Immature natural killer cell (primary cell): ENCODE results near the gene TMEM145. TPM values are rescaled to one million over a fixed set of nuclear protein-coding genes. Genes with fewer than 3 reads are reported as not detected.

Experiments
- DNase-seq, 3 donors: peaks; one replicate each; pipeline ENCODE4 v3.0.0; 2022; ENCODE audit warnings: mixed read lengths in 1 of 3
- H3K27ac Mint-ChIP-seq, 6 donors: one replicate each; pipeline ENCODE4 v1.8.0; 2020; ENCODE audit warnings: mixed read lengths in 6 of 6, mild to moderate bottlenecking in 5 of 6, inconsistent platforms in 4 of 6, moderate library complexity in 3 of 6
- H3K27me3 Mint-ChIP-seq, 3 donors: one replicate each; pipeline ENCODE4 v1.8.0; 2020 to 2021; ENCODE audit warnings: low read depth in 3 of 3, mild to moderate bottlenecking in 3 of 3, mixed read lengths in 3 of 3, moderate library complexity in 3 of 3, inconsistent platforms in 1 of 3
- H3K36me3 Mint-ChIP-seq, 3 donors: one replicate each; pipeline ENCODE4 v1.8.0; 2020; ENCODE audit warnings: mixed read lengths in 3 of 3, inconsistent platforms in 2 of 3, mild to moderate bottlenecking in 2 of 3
- H3K4me1 Mint-ChIP-seq, 2 donors: one replicate each; pipeline ENCODE4 v1.8.0; 2020; ENCODE audit warnings: inconsistent platforms in 2 of 2, mild to moderate bottlenecking in 2 of 2, mixed read lengths in 2 of 2, moderate library complexity in 1 of 2
- H3K4me3 Mint-ChIP-seq, 5 donors: one replicate each; pipeline ENCODE4 v1.8.0; 2020; ENCODE audit warnings: mild to moderate bottlenecking in 5 of 5, mixed read lengths in 5 of 5, inconsistent platforms in 3 of 5, moderate library complexity in 3 of 5
- H3K9me3 Mint-ChIP-seq, 6 donors: one replicate each; pipeline ENCODE4 v1.8.0; 2020; ENCODE audit warnings: mild to moderate bottlenecking in 6 of 6, mixed read lengths in 6 of 6, inconsistent platforms in 4 of 6, moderate library complexity in 3 of 6
- polyA plus RNA-seq, 3 donors: library from polyadenylated mRNA; unstranded; fragments of 300-500 nt; fragmentation: Illumina TruSeq; gene quantifications; one replicate each; pipeline ENCODE4 v1.2.3, GENCODE V29; 2021

Gene TMEM145
- polyA plus RNA-seq, 3 donors from 2014 or later = not detected

- Mint-ChIP-seq H3K27me3 (peaks cover 11 to 14% (median 13%) of the 10 kb centered on the region in 3 donors), H3K4me1 (peaks cover 39% of the 10 kb centered on the region in 2 donors), H3K36me3 (peaks cover 0 to 4% (median 0%) of the 10 kb centered on the region in 3 donors), H3K9me3 (no peaks in the 10 kb centered on the region), H3K4me3 (peak overlapping the region; percentile 51 to 74 (median 64)), H3K27ac (peak overlapping the region in 3 of 6 donors; percentile 89 to 94 (median 92))
- peak; percentile 26 to 39 (median 30) for DNase-seq
These were observed 31.8 kb upstream of the TMEM145 start for GRCh38 chr19:42281146-42281826.

GRCh38 chr19:42281827-42282762, 31.0 kb upstream of the TMEM145 start:
- H3K27me3 Mint-ChIP-seq = peaks cover 11 to 14% (median 13%) of the 10 kb centered on the region in 3 donors
- peaks cover 38 to 40% of the 10 kb centered on the region in 2 donors for H3K4me1 Mint-ChIP-seq
- peaks cover 0 to 4% (median 0%) of the 10 kb centered on the region in 3 donors for H3K36me3 Mint-ChIP-seq
- peak overlapping the region; percentile 40 to 74 (median 59) for H3K4me3 Mint-ChIP-seq
- no peak for DNase-seq
- no peaks in the 10 kb centered on the region for H3K9me3 Mint-ChIP-seq
- H3K27ac Mint-ChIP-seq = no peak overlapping the region

GRCh38 chr19:42282819-42283187, 30.3 kb upstream of the TMEM145 start:
- peak overlapping the region in 2 of 5 donors; percentile 50 to 74 for H3K4me3 Mint-ChIP-seq
- DNase-seq = no peak
- no peak overlapping the region for H3K27ac Mint-ChIP-seq
- peaks cover 39 to 40% of the 10 kb centered on the region in 2 donors for H3K4me1 Mint-ChIP-seq
- H3K9me3 Mint-ChIP-seq = no peaks in the 10 kb centered on the region
- H3K36me3 Mint-ChIP-seq = peaks cover 0 to 4% (median 0%) of the 10 kb centered on the region in 3 donors
- peaks cover 11 to 14% (median 13%) of the 10 kb centered on the region in 3 donors for H3K27me3 Mint-ChIP-seq

GRCh38 chr19:42283188-42284065, 29.7 kb upstream of the TMEM145 start:
- peak; percentile 93 to 97 (median 96) for DNase-seq
- H3K27me3 Mint-ChIP-seq = peaks cover 11 to 14% (median 13%) of the 10 kb centered on the region in 3 donors
- H3K4me3 Mint-ChIP-seq = no peak overlapping the region
- H3K36me3 Mint-ChIP-seq = peaks cover 0 to 4% (median 0%) of the 10 kb centered on the region in 3 donors
- no peaks in the 10 kb centered on the region for H3K9me3 Mint-ChIP-seq
- no peak overlapping the region for H3K27ac Mint-ChIP-seq
- H3K4me1 Mint-ChIP-seq = peaks cover 35 to 36% of the 10 kb centered on the region in 2 donors

- Mint-ChIP-seq H3K36me3 (peaks cover 0 to 4% (median 0%) of the 10 kb centered on the region in 3 donors), H3K4me1 (peaks cover 28 to 30% of the 10 kb centered on the region in 2 donors), H3K27ac (no peak overlapping the region), H3K27me3 (peaks cover 11 to 14% (median 13%) of the 10 kb centered on the region in 3 donors), H3K4me3 (no peak overlapping the region), H3K9me3 (no peaks in the 10 kb centered on the region)
- DNase-seq = peak; percentile 86 to 91 (median 91)
These were observed 29.0 kb upstream of the TMEM145 start for GRCh38 chr19:42284066-42284501.

- no peak for DNase-seq
- peak overlapping the region; percentile 79 to 96 (median 87) for H3K4me3 Mint-ChIP-seq
- H3K9me3 Mint-ChIP-seq = no peaks in the 10 kb centered on the region
- H3K4me1 Mint-ChIP-seq = peaks cover 21 to 23% of the 10 kb centered on the region in 2 donors
- H3K36me3 Mint-ChIP-seq = no peaks in the 10 kb centered on the region
- peak overlapping the region; percentile 81 to 98 (median 92) for H3K27ac Mint-ChIP-seq
- H3K27me3 Mint-ChIP-seq = peaks cover 7 to 12% (median 11%) of the 10 kb centered on the region in 3 donors
These were observed 28.3 kb upstream of the TMEM145 start for GRCh38 chr19:42284591-42285341.

- no peak for DNase-seq
- Mint-ChIP-seq H3K4me3 (peak overlapping the region in 4 of 5 donors; percentile 33 to 96 (median 87)), H3K27me3 (peaks cover 5 to 9% (median 9%) of the 10 kb centered on the region in 3 donors), H3K36me3 (no peaks in the 10 kb centered on the region), H3K27ac (peak overlapping the region; percentile 45 to 98 (median 84)), H3K4me1 (peaks cover 20 to 23% of the 10 kb centered on the region in 2 donors), H3K9me3 (no peaks in the 10 kb centered on the region)
These were observed 27.6 kb upstream of the TMEM145 start for GRCh38 chr19:42285541-42285941.

- Mint-ChIP-seq H3K4me1 (peaks cover 20 to 23% of the 10 kb centered on the region in 2 donors), H3K9me3 (no peaks in the 10 kb centered on the region), H3K27ac (peak overlapping the region in 5 of 6 donors; percentile 27 to 88 (median 60)), H3K36me3 (no peaks in the 10 kb centered on the region), H3K27me3 (peaks cover 5 to 9% (median 9%) of the 10 kb centered on the region in 3 donors), H3K4me3 (peak overlapping the region in 4 of 5 donors; percentile 33 to 87 (median 70))
- no peak for DNase-seq
These were observed 27.1 kb upstream of the TMEM145 start for GRCh38 chr19:42285988-42286348.

GRCh38 chr19:42286349-42287016, 26.6 kb upstream of the TMEM145 start:
- Mint-ChIP-seq H3K27me3 (peaks cover 5 to 9% (median 9%) of the 10 kb centered on the region in 3 donors), H3K36me3 (peaks cover 0 to under 1% (median 0%) of the 10 kb centered on the region in 3 donors), H3K4me3 (peak overlapping the region in 2 of 5 donors; percentile 6 to 87), H3K27ac (peak overlapping the region in 5 of 6 donors; percentile 27 to 88 (median 69)), H3K9me3 (no peaks in the 10 kb centered on the region), H3K4me1 (peaks cover 19 to 20% of the 10 kb centered on the region in 2 donors)
- no peak for DNase-seq

GRCh38 chr19:42287017-42287826, 25.9 kb upstream of the TMEM145 start:
- Mint-ChIP-seq H3K4me1 (peaks cover 19 to 20% of the 10 kb centered on the region in 2 donors), H3K27ac (peak overlapping the region in 1 of 6 donors; percentile 76), H3K36me3 (peaks cover 0 to 5% (median 4%) of the 10 kb centered on the region in 3 donors), H3K27me3 (peaks cover 5 to 11% (median 8%) of the 10 kb centered on the region in 3 donors), H3K4me3 (peak overlapping the region in 1 of 5 donors; percentile 9), H3K9me3 (no peaks in the 10 kb centered on the region)
- DNase-seq = no peak

GRCh38 chr19:42287827-42288107, 25.3 kb upstream of the TMEM145 start:
- Mint-ChIP-seq H3K27ac (no peak overlapping the region), H3K4me1 (peaks cover 19 to 20% of the 10 kb centered on the region in 2 donors), H3K9me3 (no peaks in the 10 kb centered on the region), H3K4me3 (no peak overlapping the region), H3K27me3 (peaks cover 5 to 8% (median 5%) of the 10 kb centered on the region in 3 donors), H3K36me3 (peaks cover 0 to 5% (median 4%) of the 10 kb centered on the region in 3 donors)
- DNase-seq = no peak
